Lung (tissue), 12 donors: ENCODE data around the gene CNN2. TPM values are rescaled to one million over a fixed set of nuclear protein-coding genes. Genes with fewer than 3 reads are reported as not detected.

Experiments used
- ATAC-seq: fragments of 200-7000 bp; cut with Tn5 transposase; one replicate; pipeline ENCODE4 v1.9.1; 2020; ENCODE audit warnings: moderate number of reproducible peaks; ENCODE audit not compliant: insufficient read depth, low FRiP score
- DNase-seq, 3 donors: peaks; one replicate each; pipeline ENCODE4 v3.0.0-alpha.2; 2013 to 2017
- H3K27ac ChIP-seq, 2 donors: one replicate each; pipeline ENCODE4 v1.5.1; 2013; ENCODE audit warnings: mild to moderate bottlenecking in 2 of 2, moderate library complexity in 2 of 2, control low read depth in 1 of 2, inconsistent platforms in 1 of 2, low read depth in 1 of 2, low read length in 1 of 2
- H3K27me3 ChIP-seq, 3 donors: one replicate each; pipeline ENCODE4 v1.5.1; 2013; ENCODE audit warnings: low read length in 2 of 3; ENCODE audit not compliant: control insufficient read depth in 3 of 3, insufficient read depth in 3 of 3
- H3K36me3 ChIP-seq, 4 donors: one replicate each; pipeline ENCODE4 v1.5.1; 2013; ENCODE audit warnings: low read length in 4 of 4, mild to moderate bottlenecking in 1 of 4, moderate library complexity in 1 of 4; ENCODE audit not compliant: control insufficient read depth in 4 of 4, insufficient read depth in 4 of 4
- H3K4me1 ChIP-seq, 5 donors: one replicate each; pipeline ENCODE4 v1.5.1; 2013; ENCODE audit warnings: low read length in 5 of 5, mild to moderate bottlenecking in 2 of 5, moderate library complexity in 1 of 5; ENCODE audit not compliant: control insufficient read depth in 5 of 5, insufficient read depth in 5 of 5
- H3K4me3 ChIP-seq: one replicate; pipeline ENCODE4 v1.5.1; 2013; ENCODE audit warnings: mild to moderate bottlenecking, control low read depth, moderate library complexity
- H3K9ac ChIP-seq, 2 donors: one replicate each; pipeline ENCODE4 v1.5.1; 2013; ENCODE audit warnings: low read length in 2 of 2, control low read depth in 1 of 2; ENCODE audit not compliant: insufficient read depth in 1 of 2
- H3K9me3 ChIP-seq, 4 donors: one replicate each; pipeline ENCODE4 v1.5.1; 2013; ENCODE audit warnings: low read length in 3 of 4, mild to moderate bottlenecking in 1 of 4, moderate library complexity in 1 of 4; ENCODE audit not compliant: control insufficient read depth in 4 of 4, insufficient read depth in 3 of 4
- WGBS, 2 donors: extraction: QIAGEN DNeasy Blood & Tissue Kit; methylation state at CpG; one replicate each; pipeline ENCODE4 v1.1.7; 2013; 5-methylcytosine and 5-hydroxymethylcytosine counted together
- polyA plus RNA-seq, 2 donors: library from polyadenylated mRNA; stranded (reverse); fragments of 200-250 nt; gene quantifications; one replicate each; pipeline ENCODE4 v1.2.1, GENCODE V29; 2013
- total RNA-seq, 2 donors: library from RNA; depleted of rRNA in 1 of 2; stranded (reverse); fragments of >200 nt in 1 of 2; gene quantifications; one replicate each; pipeline ENCODE4 v1.2.1, GENCODE V29; 2014 to 2021
- TF ChIP-seq, protein P1 (sequence below): IDR thresholded peaks from 2 replicates; pipeline ENCODE4 v1.5.1; 2012; ENCODE audit warnings: mild to moderate bottlenecking; ENCODE audit errors: control extremely low read depth, extremely low read depth
- donor health status: control.
- donor health status: control.
- donor health status: Bipolar disorder and iron deficiency.
- donor health status: healthy.
- donor health status: DM: yes; HTN: yes; CAD: no.

Gene CNN2
- total and polyA plus RNA-seq, 4 donors = 161 to 236 (median 180) TPM

DNA sequence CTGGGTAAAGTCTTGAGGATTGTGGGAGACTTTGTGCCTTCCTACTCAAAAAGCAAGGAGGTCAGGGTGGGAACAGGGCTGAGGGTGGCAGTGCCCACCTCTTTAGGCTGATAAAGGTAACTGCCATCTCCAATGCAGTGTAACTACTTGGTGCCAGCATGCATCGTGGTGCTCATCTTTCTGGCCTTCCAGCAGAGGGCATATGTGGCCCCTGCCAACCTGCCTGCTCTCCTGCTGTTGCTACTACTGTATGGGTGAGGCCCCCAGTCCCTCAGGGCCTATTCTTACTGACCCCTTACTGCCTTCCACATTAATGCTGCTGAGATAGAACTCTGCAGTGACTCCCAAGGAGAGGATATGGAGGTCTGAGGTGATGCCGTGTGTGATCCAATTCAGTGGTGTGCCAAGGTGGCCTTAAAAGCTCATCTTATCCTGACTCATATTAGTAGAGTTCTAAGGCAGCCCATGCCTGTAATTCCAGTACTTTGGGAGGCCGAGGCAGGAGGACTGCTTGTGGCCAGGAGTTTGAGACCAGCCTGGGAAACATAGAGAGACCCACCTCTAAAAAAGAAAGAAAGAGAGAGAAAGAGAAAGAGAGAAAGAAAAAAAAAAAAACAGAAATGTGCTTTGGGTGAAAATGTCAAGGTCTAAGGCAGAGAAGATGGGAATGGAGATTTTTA lies 30.9 kb downstream of the CNN2 start:
- ATAC-seq = no peak
- H3K36me3 ChIP-seq = peaks cover 0 to 11% (median 0%) of the 10 kb centered on the region in 4 donors

DNA sequence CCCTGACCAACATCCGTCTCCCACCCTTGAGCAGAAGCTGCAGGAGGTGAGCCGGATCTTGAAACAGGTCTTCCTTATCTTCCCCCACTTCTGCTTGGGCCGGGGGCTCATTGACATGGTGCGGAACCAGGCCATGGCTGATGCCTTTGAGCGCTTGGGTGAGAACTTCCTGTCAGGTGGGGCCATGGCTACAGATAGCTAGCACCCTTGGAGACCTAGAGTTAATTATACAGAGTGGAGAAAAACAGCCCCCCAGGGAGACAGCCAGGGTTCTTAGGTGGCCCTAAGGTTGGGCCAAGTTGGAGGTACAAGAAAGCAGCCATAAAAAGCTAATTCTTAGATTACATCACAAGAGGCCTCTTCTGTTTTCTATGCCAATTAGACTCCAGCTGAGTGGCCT lies 31.7 kb downstream of the CNN2 start:
- H3K4me3 ChIP-seq = no peak overlapping the region
- no peak overlapping the region for H3K27ac ChIP-seq
- no peak overlapping the region for H3K9ac ChIP-seq
- H3K4me1 ChIP-seq = no peaks in the 10 kb centered on the region
- peaks cover 0 to 29% (median 11%) of the 10 kb centered on the region in 4 donors for H3K9me3 ChIP-seq
- TF ChIP-seq, protein P1, sequence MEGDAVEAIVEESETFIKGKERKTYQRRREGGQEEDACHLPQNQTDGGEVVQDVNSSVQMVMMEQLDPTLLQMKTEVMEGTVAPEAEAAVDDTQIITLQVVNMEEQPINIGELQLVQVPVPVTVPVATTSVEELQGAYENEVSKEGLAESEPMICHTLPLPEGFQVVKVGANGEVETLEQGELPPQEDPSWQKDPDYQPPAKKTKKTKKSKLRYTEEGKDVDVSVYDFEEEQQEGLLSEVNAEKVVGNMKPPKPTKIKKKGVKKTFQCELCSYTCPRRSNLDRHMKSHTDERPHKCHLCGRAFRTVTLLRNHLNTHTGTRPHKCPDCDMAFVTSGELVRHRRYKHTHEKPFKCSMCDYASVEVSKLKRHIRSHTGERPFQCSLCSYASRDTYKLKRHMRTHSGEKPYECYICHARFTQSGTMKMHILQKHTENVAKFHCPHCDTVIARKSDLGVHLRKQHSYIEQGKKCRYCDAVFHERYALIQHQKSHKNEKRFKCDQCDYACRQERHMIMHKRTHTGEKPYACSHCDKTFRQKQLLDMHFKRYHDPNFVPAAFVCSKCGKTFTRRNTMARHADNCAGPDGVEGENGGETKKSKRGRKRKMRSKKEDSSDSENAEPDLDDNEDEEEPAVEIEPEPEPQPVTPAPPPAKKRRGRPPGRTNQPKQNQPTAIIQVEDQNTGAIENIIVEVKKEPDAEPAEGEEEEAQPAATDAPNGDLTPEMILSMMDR = no peak
- no peaks in the 10 kb centered on the region for H3K27me3 ChIP-seq
- DNase-seq (no peak), ATAC-seq (no peak)
- WGBS, 2 donors = 96 to 99% methylated on average over 5 of the region's 5 CpGs
- H3K36me3 ChIP-seq = peaks cover 0 to 11% (median 0%) of the 10 kb centered on the region in 4 donors

More for the DNA sequence above, 30.9 kb downstream of the CNN2 start:
- 45 to 52% methylated on average over 3 of the region's 3 CpGs for WGBS, 2 donors
- Histone ChIP-seq H3K27ac (no peak overlapping the region), H3K27me3 (no peaks in the 10 kb centered on the region), H3K9ac (no peak overlapping the region), H3K9me3 (peaks cover 0 to 29% (median 11%) of the 10 kb centered on the region in 4 donors), H3K4me3 (no peak overlapping the region), H3K4me1 (no peaks in the 10 kb centered on the region)
- no peak for DNase-seq
- TF ChIP-seq, protein P1 = no peak

DNA sequence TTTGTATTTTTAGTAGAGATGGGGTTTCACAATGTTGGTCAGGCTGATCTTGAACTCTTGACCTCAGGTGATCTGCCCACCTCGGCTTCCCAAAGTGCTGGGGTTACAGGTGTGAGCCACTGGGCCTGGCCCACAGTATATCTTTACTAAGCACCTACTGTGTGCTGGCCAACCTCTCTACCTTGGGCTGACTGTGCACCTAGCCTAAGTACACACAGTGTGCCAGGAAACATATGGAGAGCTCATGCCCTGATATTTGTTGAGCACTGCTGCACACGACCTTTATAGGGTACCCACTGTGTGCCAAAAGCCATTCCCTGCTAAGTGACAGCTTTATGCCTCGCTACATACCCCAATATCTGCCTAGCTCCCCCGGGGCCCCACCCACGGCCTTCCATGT lies 34.3 kb downstream of the CNN2 start:
- Histone ChIP-seq H3K36me3 (peaks cover 0 to 7% (median 0%) of the 10 kb centered on the region in 4 donors), H3K9me3 (peaks cover 0 to 30% (median 11%) of the 10 kb centered on the region in 4 donors), H3K4me3 (no peak overlapping the region), H3K27me3 (peaks cover 0 to 6% (median 3%) of the 10 kb centered on the region in 3 donors), H3K4me1 (peaks cover 0 to 12% (median 0%) of the 10 kb centered on the region in 5 donors), H3K27ac (no peak overlapping the region), H3K9ac (no peak overlapping the region)
- WGBS, 2 donors = 86 to 97% methylated on average over 5 of the region's 5 CpGs
- DNase-seq (no peak), ATAC-seq (no peak)
- TF ChIP-seq, protein P1 = no peak
